Measurements from ENCODE around the gene BOLA1.

Gene BOLA1

DNA sequence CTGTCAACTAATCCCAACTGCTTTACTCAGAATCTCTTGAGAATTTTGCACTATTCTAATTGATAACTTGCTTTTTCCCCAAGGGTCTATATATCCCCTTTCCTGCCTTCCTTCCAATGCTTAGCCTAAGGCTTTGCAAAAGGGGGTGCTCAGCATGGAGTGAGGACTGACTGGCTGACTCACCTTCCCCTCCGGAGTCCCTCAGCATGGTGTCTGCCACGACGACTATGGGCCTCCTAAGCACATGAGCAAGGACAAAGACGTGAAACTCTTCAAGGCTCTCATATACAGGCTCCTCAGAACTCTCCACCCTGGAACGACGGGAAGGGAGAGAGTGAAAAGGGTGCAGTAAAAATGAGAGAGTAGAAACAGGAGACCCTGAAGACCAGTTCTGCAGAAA is 50.5 kb downstream of the BOLA1 start:
- Histone ChIP-seq H3K9me3 (ENCODE audit: insufficient read depth, low read length, severe bottlenecking) (no peaks in the 10 kb centered on the region), H3K79me2 (ENCODE audit: insufficient read depth, low read length) (no peaks in the 10 kb centered on the region), H3K36me3 (ENCODE audit: insufficient read depth, low read length) (no peaks in the 10 kb centered on the region), H3K27ac (ENCODE audit: low read length) (no peak overlapping the region), H3K4me2 (ENCODE audit: insufficient read depth, low read length) (no peak overlapping the region), H2AFZ (ENCODE audit: low read depth, low read length) (no peak overlapping the region), H3K4me1 (ENCODE audit: insufficient read depth, low read length) (no peaks in the 10 kb centered on the region), H4K20me1 (ENCODE audit: insufficient read depth, low read length) (no peaks in the 10 kb centered on the region), H3K9ac (ENCODE audit: low read depth, low read length) (no peak overlapping the region), H3K4me3 (ENCODE audit: low read depth in 1 of 2, low read length in 2 of 2) (no peak overlapping the region), H3K27me3 (ENCODE audit: insufficient read depth, low read length, poor library complexity) (no peaks in the 10 kb centered on the region)
- no peak for ATAC-seq (ENCODE audit: insufficient read depth, low read depth)
- no peak for DNase-seq
- no peak for TF ChIP-seq EZH2 (IDR thresholded peaks at IDR 0.05; ENCODE audit: borderline replicate concordance, low read depth, low read length, severe bottlenecking)
- TF ChIP-seq, protein P1, sequence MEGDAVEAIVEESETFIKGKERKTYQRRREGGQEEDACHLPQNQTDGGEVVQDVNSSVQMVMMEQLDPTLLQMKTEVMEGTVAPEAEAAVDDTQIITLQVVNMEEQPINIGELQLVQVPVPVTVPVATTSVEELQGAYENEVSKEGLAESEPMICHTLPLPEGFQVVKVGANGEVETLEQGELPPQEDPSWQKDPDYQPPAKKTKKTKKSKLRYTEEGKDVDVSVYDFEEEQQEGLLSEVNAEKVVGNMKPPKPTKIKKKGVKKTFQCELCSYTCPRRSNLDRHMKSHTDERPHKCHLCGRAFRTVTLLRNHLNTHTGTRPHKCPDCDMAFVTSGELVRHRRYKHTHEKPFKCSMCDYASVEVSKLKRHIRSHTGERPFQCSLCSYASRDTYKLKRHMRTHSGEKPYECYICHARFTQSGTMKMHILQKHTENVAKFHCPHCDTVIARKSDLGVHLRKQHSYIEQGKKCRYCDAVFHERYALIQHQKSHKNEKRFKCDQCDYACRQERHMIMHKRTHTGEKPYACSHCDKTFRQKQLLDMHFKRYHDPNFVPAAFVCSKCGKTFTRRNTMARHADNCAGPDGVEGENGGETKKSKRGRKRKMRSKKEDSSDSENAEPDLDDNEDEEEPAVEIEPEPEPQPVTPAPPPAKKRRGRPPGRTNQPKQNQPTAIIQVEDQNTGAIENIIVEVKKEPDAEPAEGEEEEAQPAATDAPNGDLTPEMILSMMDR (IDR thresholded peaks at IDR 0.05; ENCODE audit: borderline replicate concordance, extremely low read depth, low read length, poor library complexity, severe bottlenecking) = no peak
